Keratinocyte (primary cell): ENCODE measurements around the gene APCDD1L. TPM values are rescaled to one million over a fixed set of nuclear protein-coding genes. Genes with fewer than 3 reads are reported as not detected.
"Not testable (repeated sequence)": the region's sequence is repeated elsewhere in the genome, so short reads cannot be mapped to it uniquely, and the experiment has no call there.

ENCODE experiments used
- DNase-seq: peaks from one replicate; pipeline ENCODE4 v3.0.0-alpha.2; 2011; ENCODE audit warnings: low read depth, missing footprints, low spot score
- FAIRE-seq: peaks from 2 replicates; lab custom pipeline; 2011; peaks lifted over from hg19 to GRCh38; lab: Jason Lieb, UNC
- H2AFZ ChIP-seq: 2 replicates; pipeline ENCODE4 v1.6.0; 2012; ENCODE audit warnings: low read length, control low read depth, inconsistent platforms; ENCODE audit not compliant: control insufficient read depth
- H3K27ac ChIP-seq: 2 replicates; pipeline ENCODE4 v1.5.1; 2011; ENCODE audit warnings: low read length; ENCODE audit not compliant: control insufficient read depth, insufficient read depth
- H3K27me3 ChIP-seq: 3 replicates; pipeline ENCODE4 v1.6.0; 2011; ENCODE audit warnings: low read length; ENCODE audit not compliant: control insufficient read depth, insufficient read depth; ENCODE audit errors: extremely low read depth
- H3K36me3 ChIP-seq, 2 experiments: 2 replicates in 1 of 2; 3 replicates in 1 of 2; pipeline ENCODE4 v1.5.1; 2011; ENCODE audit warnings: low read length in 2 of 2, mild to moderate bottlenecking in 1 of 2; ENCODE audit not compliant: control insufficient read depth in 2 of 2, insufficient read depth in 2 of 2; ENCODE audit errors: extremely low read depth in 1 of 2
- H3K4me1 ChIP-seq: 3 replicates; pipeline ENCODE4 v1.5.1; 2011; ENCODE audit warnings: low read length; ENCODE audit not compliant: control insufficient read depth, insufficient read depth; ENCODE audit errors: extremely low read depth
- H3K4me2 ChIP-seq: 3 replicates; pipeline ENCODE4 v1.6.0; 2011; ENCODE audit warnings: low read depth, low read length; ENCODE audit not compliant: control insufficient read depth, insufficient read depth; ENCODE audit errors: extremely low read depth
- H3K4me3 ChIP-seq, 3 experiments: fragments of 200-600 bp in 1 of 3; sonication (generic) in 1 of 3; 2 replicates in 2 of 3; 3 replicates in 1 of 3; pipeline ENCODE4 v1.5.1; 2011 to 2016; ENCODE audit warnings: low read length in 3 of 3, mild to moderate bottlenecking in 3 of 3, control low read depth in 2 of 3, inconsistent platforms in 1 of 3, low read depth in 1 of 3, mixed read lengths in 1 of 3, mixed run types in 1 of 3, moderate library complexity in 1 of 3; ENCODE audit not compliant: control insufficient read depth in 2 of 3, insufficient read depth in 2 of 3; ENCODE audit errors: extremely low read depth in 1 of 3
- H3K79me2 ChIP-seq: 2 replicates; pipeline ENCODE4 v1.6.0; 2012; ENCODE audit warnings: low read length; ENCODE audit not compliant: control insufficient read depth, insufficient read depth
- H3K9ac ChIP-seq: 3 replicates; pipeline ENCODE4 v1.6.0; 2011; ENCODE audit warnings: low read length; ENCODE audit not compliant: control insufficient read depth, insufficient read depth; ENCODE audit errors: extremely low read depth
- H3K9me1 ChIP-seq: 3 replicates; pipeline ENCODE4 v1.6.0; 2011; ENCODE audit warnings: low read length; ENCODE audit not compliant: control insufficient read depth, insufficient read depth; ENCODE audit errors: extremely low read depth
- H3K9me3 ChIP-seq: 2 replicates; pipeline ENCODE4 v1.5.1; 2012; ENCODE audit warnings: low read depth, low read length; ENCODE audit not compliant: control insufficient read depth
- H4K20me1 ChIP-seq: 3 replicates; pipeline ENCODE4 v1.6.0; 2011; ENCODE audit warnings: low read length; ENCODE audit not compliant: control insufficient read depth, insufficient read depth; ENCODE audit errors: extremely low read depth
- EZH2 ChIP-seq: IDR thresholded peaks from one replicate; pipeline ENCODE4 v1.6.1; 2012; ENCODE audit warnings: inconsistent platforms, mild to moderate bottlenecking, low read length, moderate library complexity
- dilution Hi-C: fragments of 300-500 bp; cut with MboI; formaldehyde crosslinking; loops from one replicate; pipeline ENCODE4 v1.7.0; 2020; ENCODE audit warnings: low sequenced_read_pairs; ENCODE audit not compliant: extremely low pct_ligation_motif_present
- polyA plus RNA-seq, 5 experiments: library from polyadenylated mRNA; depleted of rRNA in 3 of 5; stranded (reverse) in 3 of 5; stranded (forward) in 1 of 5; unstranded in 1 of 5; fragments of >200 nt; gene quantifications; 1 replicate in 1 of 5; 2 replicates in 3 of 5; 3 replicates in 1 of 5; pipeline versions ENCODE4 v1.2.1 to v1.2.3, GENCODE V29; 2011 to 2012; ENCODE audit warnings: missing spikeins in 2 of 5, low read depth in 1 of 5, low replicate concordance in 1 of 5
- TF ChIP-seq, protein P1 (sequence below), 3 experiments: IDR thresholded peaks in 1 of 3; conservative IDR thresholded peaks in 1 of 3; optimal IDR thresholded peaks in 1 of 3; 2 replicates in 2 of 3; 3 replicates in 1 of 3; pipeline versions ENCODE3 to v1.5.1; 2011; ENCODE audit warnings: low read length in 3 of 3, mild to moderate bottlenecking in 3 of 3, moderate library complexity in 2 of 3, control low read depth in 1 of 3, inconsistent platforms in 1 of 3; ENCODE audit not compliant: insufficient read depth in 2 of 3; ENCODE audit errors: extremely low read depth in 1 of 3

APCDD1L gene
- polyA plus RNA-seq, 1 donor (not counting 4 experiments of a cell fraction or from before 2014, with no cell fraction given): 0.67 TPM

DNA sequence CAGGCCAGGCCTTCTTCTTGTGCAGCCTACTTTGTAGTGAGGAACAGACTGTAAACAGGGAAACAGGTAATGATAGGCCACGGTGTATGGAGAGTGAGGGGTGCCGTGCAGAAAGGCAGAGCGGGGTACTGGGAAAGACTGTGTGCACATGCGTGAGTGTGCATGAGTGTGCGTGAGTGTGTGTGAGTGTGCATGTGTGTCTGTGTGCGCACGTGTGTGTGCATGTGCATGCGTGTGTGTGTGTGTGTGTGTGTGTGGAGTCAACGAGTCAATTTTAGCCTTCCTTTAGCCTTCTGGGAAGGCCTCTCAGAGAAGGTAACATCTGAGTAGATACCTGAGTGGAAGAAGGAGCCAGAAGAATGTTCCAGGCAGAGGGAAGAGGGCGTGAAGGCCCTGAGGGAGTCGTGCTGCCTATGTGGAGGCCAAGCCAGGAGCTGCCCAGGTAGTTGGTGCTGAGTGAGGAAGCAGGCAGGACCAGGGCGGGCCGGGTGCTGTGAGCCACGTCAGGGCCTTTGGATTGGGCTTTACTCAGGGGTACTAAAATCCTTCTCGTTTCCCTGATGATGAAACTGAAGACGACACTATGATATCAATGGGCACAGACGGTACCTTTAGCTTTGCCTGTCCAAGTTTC is 6.3 kb downstream of the APCDD1L start:
- no peak overlapping the region for H2AFZ ChIP-seq
- dilution Hi-C loops: no loop called here
- H3K36me3 ChIP-seq: no peaks in the 10 kb centered on the region
- no peak overlapping the region for H3K4me3 ChIP-seq
- H3K27ac ChIP-seq: no peak overlapping the region
- no peaks in the 10 kb centered on the region for H3K9me1 ChIP-seq
- no peak overlapping the region for H3K4me2 ChIP-seq
- TF ChIP-seq EZH2: no peak
- TF ChIP-seq, protein P1, sequence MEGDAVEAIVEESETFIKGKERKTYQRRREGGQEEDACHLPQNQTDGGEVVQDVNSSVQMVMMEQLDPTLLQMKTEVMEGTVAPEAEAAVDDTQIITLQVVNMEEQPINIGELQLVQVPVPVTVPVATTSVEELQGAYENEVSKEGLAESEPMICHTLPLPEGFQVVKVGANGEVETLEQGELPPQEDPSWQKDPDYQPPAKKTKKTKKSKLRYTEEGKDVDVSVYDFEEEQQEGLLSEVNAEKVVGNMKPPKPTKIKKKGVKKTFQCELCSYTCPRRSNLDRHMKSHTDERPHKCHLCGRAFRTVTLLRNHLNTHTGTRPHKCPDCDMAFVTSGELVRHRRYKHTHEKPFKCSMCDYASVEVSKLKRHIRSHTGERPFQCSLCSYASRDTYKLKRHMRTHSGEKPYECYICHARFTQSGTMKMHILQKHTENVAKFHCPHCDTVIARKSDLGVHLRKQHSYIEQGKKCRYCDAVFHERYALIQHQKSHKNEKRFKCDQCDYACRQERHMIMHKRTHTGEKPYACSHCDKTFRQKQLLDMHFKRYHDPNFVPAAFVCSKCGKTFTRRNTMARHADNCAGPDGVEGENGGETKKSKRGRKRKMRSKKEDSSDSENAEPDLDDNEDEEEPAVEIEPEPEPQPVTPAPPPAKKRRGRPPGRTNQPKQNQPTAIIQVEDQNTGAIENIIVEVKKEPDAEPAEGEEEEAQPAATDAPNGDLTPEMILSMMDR (optimal IDR thresholded peaks at IDR 0.05 in 1 of 3, IDR thresholded peaks at IDR 0.05 in 1 of 3, conservative IDR thresholded peaks at IDR 0.05 in 1 of 3; ENCODE audit: extremely low read depth in 1 of 3, insufficient read depth in 2 of 3, low read length in 3 of 3): no peak
- no peak for DNase-seq
- H3K79me2 ChIP-seq: no peaks in the 10 kb centered on the region
- H3K9me3 ChIP-seq: peaks cover 8% of the 10 kb centered on the region
- H4K20me1 ChIP-seq: no peaks in the 10 kb centered on the region
- no peak overlapping the region for H3K9ac ChIP-seq
- no peak for FAIRE-seq
- peaks cover 3% of the 10 kb centered on the region for H3K4me1 ChIP-seq
- H3K27me3 ChIP-seq: peaks cover 27% of the 10 kb centered on the region

- H4K20me1 ChIP-seq, H3K9ac ChIP-seq, DNase-seq, H3K9me3 ChIP-seq, dilution Hi-C loops, H3K36me3 ChIP-seq, FAIRE-seq, H3K4me3 ChIP-seq, H3K9me1 ChIP-seq, H3K79me2 ChIP-seq, H3K4me2 ChIP-seq, H3K27ac ChIP-seq, H3K27me3 ChIP-seq, H3K4me1 ChIP-seq, H2AFZ ChIP-seq: not testable (repeated sequence)
These were observed 8.2 kb downstream of the APCDD1L start for GRCh38 chr20:58506999-58507398.

DNA sequence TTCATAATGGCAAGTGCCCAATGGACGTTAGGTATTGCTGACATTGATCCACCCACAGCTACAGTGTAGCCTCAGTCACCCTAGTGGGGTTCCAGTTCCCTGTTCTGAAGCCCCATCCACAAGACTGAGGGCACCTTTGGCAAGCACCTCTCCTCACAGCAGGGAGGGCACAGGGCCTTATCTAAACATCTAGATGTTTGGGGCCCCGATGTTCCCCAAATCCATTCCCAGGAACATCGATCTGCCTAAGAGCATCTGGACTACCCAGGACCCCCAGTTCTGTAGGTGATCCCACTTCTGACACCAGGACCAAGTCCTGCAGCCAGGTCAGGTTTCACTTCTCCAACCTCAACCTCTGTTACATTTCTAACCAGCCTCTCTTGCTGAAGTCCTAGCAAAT is 10.6 kb downstream of the APCDD1L start:
- H3K9me1 ChIP-seq: no peaks in the 10 kb centered on the region

More for the DNA sequence above, 10.6 kb downstream of the APCDD1L start:
- no peak overlapping the region for H3K27ac ChIP-seq
- H3K4me2 ChIP-seq: no peak overlapping the region
- H3K9ac ChIP-seq: no peak overlapping the region
- H3K4me1 ChIP-seq: no peaks in the 10 kb centered on the region
- DNase-seq: no peak
- TF ChIP-seq, protein P1 (optimal IDR thresholded peaks at IDR 0.05 in 1 of 3, IDR thresholded peaks at IDR 0.05 in 1 of 3, conservative IDR thresholded peaks at IDR 0.05 in 1 of 3; ENCODE audit: extremely low read depth in 1 of 3, insufficient read depth in 2 of 3, low read length in 3 of 3): no peak
- no peaks in the 10 kb centered on the region for H3K27me3 ChIP-seq
- no peak for FAIRE-seq
- no peaks in the 10 kb centered on the region for H3K36me3 ChIP-seq
- no peak overlapping the region for H3K4me3 ChIP-seq
- dilution Hi-C loops: no loop called here
- no peaks in the 10 kb centered on the region for H4K20me1 ChIP-seq
- peaks cover 8% of the 10 kb centered on the region for H3K9me3 ChIP-seq
- H3K79me2 ChIP-seq: no peaks in the 10 kb centered on the region
- H2AFZ ChIP-seq: no peak overlapping the region
